ENCODE data around the gene SYVN1. TPM values are rescaled to one million over a fixed set of nuclear protein-coding genes. Genes with fewer than 3 reads are reported as not detected.

Gene SYVN1
- total RNA-seq, 2 donors from 2014 or later = 64.3 to 66.0 TPM

- H3K9ac ChIP-seq (ENCODE audit: low read depth in 2 of 2, low read length in 2 of 2) = peak overlapping the region in 1 of 2 donors; percentile 35
- H3K27me3 ChIP-seq = no peaks in the 10 kb centered on the region
- DNase-seq = no peak
- intact Hi-C loops (cut with DNase I) = loop anchor here (5.0 to 10.0 kb wide), 3 partner anchors 102 to 267 kb away; partner anchors contain the start of gene ARL2
- peaks cover 31% of the 10 kb centered on the region for H3K4me1 ChIP-seq
- TF ChIP-seq CTCF (IDR thresholded peaks at IDR 0.05) = no peak
- no peak overlapping the region for H3K27ac ChIP-seq
- H3K9me3 ChIP-seq = no peaks in the 10 kb centered on the region
- no peak overlapping the region for H3K4me3 ChIP-seq
- H3K36me3 ChIP-seq = peaks cover 2% of the 10 kb centered on the region
Measured at GRCh38 chr11:65114538-65115171, 19.7 kb downstream of the SYVN1 start.

GRCh38 chr11:65113839-65114238 is 20.5 kb downstream of the SYVN1 start:
- Histone ChIP-seq H3K4me1 (peaks cover 31% of the 10 kb centered on the region), H3K36me3 (no peaks in the 10 kb centered on the region), H3K9ac (ENCODE audit: low read depth in 2 of 2, low read length in 2 of 2) (no peak overlapping the region), H3K27me3 (no peaks in the 10 kb centered on the region), H3K27ac (no peak overlapping the region), H3K9me3 (no peaks in the 10 kb centered on the region), H3K4me3 (no peak overlapping the region)
- no peak for DNase-seq
- TF ChIP-seq CTCF (IDR thresholded peaks at IDR 0.05) = no peak
- intact Hi-C loops (cut with DNase I) = loop anchor here (10.0 kb wide), 1 partner anchor 141 kb away; no protein-coding TSS in a partner anchor

GRCh38 chr11:65113361-65113756 is 21.0 kb downstream of the SYVN1 start:
- DNase-seq = no peak
- no peaks in the 10 kb centered on the region for H3K27me3 ChIP-seq
- no peak for TF ChIP-seq CTCF (IDR thresholded peaks at IDR 0.05)
- intact Hi-C loops (cut with DNase I) = loop anchor here (10.0 kb wide), 1 partner anchor 141 kb away; no protein-coding TSS in a partner anchor
- peaks cover 31% of the 10 kb centered on the region for H3K4me1 ChIP-seq
- H3K36me3 ChIP-seq = no peaks in the 10 kb centered on the region
- H3K27ac ChIP-seq = peak overlapping the region; percentile 44
- H3K9me3 ChIP-seq = no peaks in the 10 kb centered on the region
- H3K4me3 ChIP-seq = peak overlapping the region; percentile 57
- peak overlapping the region; percentile 81 to 83 for H3K9ac ChIP-seq (ENCODE audit: low read depth in 2 of 2, low read length in 2 of 2)

- Histone ChIP-seq H3K9ac (ENCODE audit: low read depth in 2 of 2, low read length in 2 of 2) (peak overlapping the region; percentile 81 to 83), H3K27ac (peak overlapping the region; percentile 44)
Measured at GRCh38 chr11:65112546-65113360, 21.6 kb downstream of the SYVN1 start.

More at GRCh38 chr11:65112546-65113360, 21.6 kb downstream of the SYVN1 start:
- no peaks in the 10 kb centered on the region for H3K27me3 ChIP-seq
- intact Hi-C loops (cut with DNase I) = loop anchor here (10.0 kb wide), 1 partner anchor 142 kb away; no protein-coding TSS in a partner anchor
- peak; percentile 77 for DNase-seq
- peak; percentile 90 for TF ChIP-seq CTCF (IDR thresholded peaks at IDR 0.05)
- no peaks in the 10 kb centered on the region for H3K9me3 ChIP-seq
- H3K4me3 ChIP-seq = peak overlapping the region; percentile 57
- peaks cover 31% of the 10 kb centered on the region for H3K4me1 ChIP-seq
- H3K36me3 ChIP-seq = no peaks in the 10 kb centered on the region
